Activated CD4-positive, alpha-beta T cell treated with anti-CD3 and anti-CD28 coated beads, Interleukin-2, amount 10 ng/mL, durations not matched to agents 7 days and 5 days (primary cell): Measurements from ENCODE around the gene ARRDC5. TPM values are rescaled to one million over a fixed set of nuclear protein-coding genes. Genes with fewer than 3 reads are reported as not detected.
A peak's percentile ranks its signal among the peaks of the same experiment; 100 is the strongest.
"Not testable (repeated sequence)": the region's sequence is repeated elsewhere in the genome, so short reads cannot be mapped to it uniquely, and the experiment has no call there.

Experiments
- CTCF ChIA-PET: fragments of 350-600 bp; sonication (Branson Sonifier 250); formaldehyde crosslinking; loops from one replicate; lab custom pipeline; 2021; ENCODE audit warnings: antibody characterized with exemption; lab: Charles Lee
- POLR2A ChIA-PET: fragments of 350-600 bp; sonication (Branson Sonifier 250); formaldehyde crosslinking; loops from one replicate; lab custom pipeline; 2021; ENCODE audit warnings: antibody characterized with exemption; lab: Charles Lee
- DNase-seq: peaks from one replicate; pipeline ENCODE4 v3.0.0-alpha.2; 2020
- H3K27ac Mint-ChIP-seq: one replicate; pipeline ENCODE4 v1.8.0; 2021; ENCODE audit warnings: mild to moderate bottlenecking, moderate library complexity, mixed read lengths
- H3K27me3 Mint-ChIP-seq: one replicate; pipeline ENCODE4 v1.8.0; 2021; ENCODE audit warnings: mixed read lengths
- H3K36me3 Mint-ChIP-seq: one replicate; pipeline ENCODE4 v1.8.0; 2021; ENCODE audit warnings: low read depth, mixed read lengths
- H3K4me1 Mint-ChIP-seq: one replicate; pipeline ENCODE4 v1.8.0; 2021; ENCODE audit warnings: mixed read lengths
- H3K4me3 Mint-ChIP-seq: one replicate; pipeline ENCODE4 v1.8.0; 2021; ENCODE audit warnings: mild to moderate bottlenecking, moderate library complexity, mixed read lengths
- H3K9me3 Mint-ChIP-seq: one replicate; pipeline ENCODE4 v1.8.0; 2021; ENCODE audit warnings: mixed read lengths
- total RNA-seq, 2 experiments: library from RNA; stranded (reverse); gene quantifications; one replicate each; pipeline ENCODE4 v1.2.3, GENCODE V29; 2021

The ARRDC5 gene
- 1 to 10 TPM; 1.5 to 1.8 TPM for total RNA-seq

GRCh38 chr19:4902796-4903195, at the start of gene ARRDC5:
ARRDC5 (minus strand) TSS chr19:4902896; CDS start chr19:4902825, 71 bp downstream.
- no peaks in the 10 kb centered on the region for H3K9me3 Mint-ChIP-seq
- ChIA-PET CTCF (interaction anchor here (0.6 to 1.2 kb wide), 3 partner anchors 10 to 891 kb away, joined by 3 to 5 read pairs (median 4); no protein-coding TSS in a partner anchor), POLR2A (no interaction called here)
- H3K4me3 Mint-ChIP-seq = no peak within 1 kb of the TSS
- no peaks in the 10 kb centered on the region for H3K4me1 Mint-ChIP-seq
- no peak within 1 kb of the TSS for H3K27ac Mint-ChIP-seq
- no peak for DNase-seq
- H3K36me3 Mint-ChIP-seq = no peaks in the 10 kb centered on the region
- H3K27me3 Mint-ChIP-seq = no peaks in the 10 kb centered on the region

- Mint-ChIP-seq H3K4me3 (no peak overlapping the region), H3K4me1 (no peaks in the 10 kb centered on the region), H3K9me3 (no peaks in the 10 kb centered on the region), H3K27ac (no peak overlapping the region), H3K27me3 (no peaks in the 10 kb centered on the region), H3K36me3 (peaks cover 46% of the 10 kb centered on the region)
- ChIA-PET POLR2A (no interaction called here), CTCF (interaction anchor here (0.7 kb wide), 1 partner anchor 13 kb away, joined by 4 read pairs; no protein-coding TSS in a partner anchor)
- DNase-seq = no peak
Measured at GRCh38 chr19:4951656-4952055, 49.0 kb upstream of the ARRDC5 start.

GRCh38 chr19:4950650-4951049, 48.0 kb upstream of the ARRDC5 start:
- H3K27me3 Mint-ChIP-seq, H3K4me1 Mint-ChIP-seq, H3K9me3 Mint-ChIP-seq, DNase-seq, H3K4me3 Mint-ChIP-seq, H3K27ac Mint-ChIP-seq, POLR2A ChIA-PET: not testable (repeated sequence)
- CTCF ChIA-PET = interaction anchor here (0.6 kb wide), 1 partner anchor 472 kb away, joined by 3 read pairs; no protein-coding TSS in a partner anchor
- peaks cover 50% of the 10 kb centered on the region for H3K36me3 Mint-ChIP-seq

GRCh38 chr19:4941638-4942169, 39.0 kb upstream of the ARRDC5 start:
- H3K27ac Mint-ChIP-seq, H3K27me3 Mint-ChIP-seq, POLR2A ChIA-PET, H3K9me3 Mint-ChIP-seq, H3K4me1 Mint-ChIP-seq, H3K4me3 Mint-ChIP-seq, DNase-seq: not testable (repeated sequence)
- H3K36me3 Mint-ChIP-seq = peaks cover 35% of the 10 kb centered on the region
- CTCF ChIA-PET = interaction anchor here (0.6 to 1.3 kb wide), 4 partner anchors 25 to 447 kb away, joined by 3 to 5 read pairs (median 4); no protein-coding TSS in a partner anchor

DNA sequence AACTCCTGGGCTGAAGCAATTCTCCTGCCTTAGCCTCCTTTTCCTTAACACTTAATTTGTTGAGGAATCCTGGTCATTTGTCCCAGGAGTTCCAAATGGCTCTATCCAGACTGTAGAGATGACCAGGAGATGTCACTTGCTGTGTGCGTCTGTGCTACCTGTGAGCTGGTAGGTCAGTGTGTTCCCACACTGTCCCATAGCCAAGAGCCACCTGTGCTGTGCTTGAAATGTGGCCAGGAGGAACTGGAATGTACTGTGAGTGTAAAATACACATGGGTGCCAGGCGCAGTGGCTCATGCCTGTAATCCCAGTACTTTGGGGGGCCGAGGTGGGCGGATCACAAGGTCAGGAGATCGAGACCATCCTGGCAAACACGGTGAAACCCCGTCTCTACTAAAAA, 36.8 kb upstream of the ARRDC5 start:
- ChIA-PET CTCF (interaction anchor here (0.6 kb wide), 1 partner anchor 14 kb away, joined by 3 read pairs; no protein-coding TSS in a partner anchor), POLR2A (no interaction called here)
- Mint-ChIP-seq H3K9me3 (no peaks in the 10 kb centered on the region), H3K4me1 (no peaks in the 10 kb centered on the region), H3K4me3 (no peak overlapping the region), H3K27ac (no peak overlapping the region), H3K36me3 (peaks cover 38% of the 10 kb centered on the region), H3K27me3 (no peaks in the 10 kb centered on the region)
- DNase-seq = no peak

GRCh38 chr19:4938461-4938860, 35.8 kb upstream of the ARRDC5 start:
- H3K4me3 Mint-ChIP-seq, H3K27ac Mint-ChIP-seq: not testable (repeated sequence)
- CTCF ChIA-PET = interaction anchor here (0.6 to 1.1 kb wide), 2 partner anchors 19 to 779 kb away, joined by 3 to 4 read pairs; no protein-coding TSS in a partner anchor

DNA sequence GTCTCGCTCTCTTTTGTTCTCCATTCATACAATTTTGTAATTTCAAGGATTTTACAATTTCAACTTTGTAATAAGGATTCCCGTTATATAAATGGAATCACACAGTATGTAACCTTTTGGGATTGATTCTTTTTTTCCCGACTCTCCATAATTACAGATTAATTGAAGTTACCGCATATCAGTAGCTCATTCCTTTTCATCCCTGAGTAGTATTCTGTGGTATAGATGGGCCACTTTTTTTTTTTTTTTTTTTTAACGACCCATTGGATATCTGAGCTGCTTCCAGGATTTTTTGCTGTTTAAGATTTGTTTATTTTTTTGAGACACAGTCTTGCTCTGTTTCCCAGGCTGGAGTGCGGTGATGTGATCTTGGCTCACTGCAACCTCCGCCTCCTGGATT, 34.4 kb upstream of the ARRDC5 start:
- Mint-ChIP-seq H3K4me3 (no peak overlapping the region), H3K36me3 (peaks cover 45% of the 10 kb centered on the region), H3K9me3 (no peaks in the 10 kb centered on the region), H3K27me3 (no peaks in the 10 kb centered on the region), H3K4me1 (no peaks in the 10 kb centered on the region), H3K27ac (no peak overlapping the region)
- POLR2A ChIA-PET = no interaction called here
- no peak for DNase-seq
- CTCF ChIA-PET = no interaction called here

More at GRCh38 chr19:4938461-4938860, 35.8 kb upstream of the ARRDC5 start:
- H3K9me3 Mint-ChIP-seq, H3K4me1 Mint-ChIP-seq, POLR2A ChIA-PET, DNase-seq, H3K27me3 Mint-ChIP-seq: not testable (repeated sequence)
- peaks cover 38% of the 10 kb centered on the region for H3K36me3 Mint-ChIP-seq

DNA sequence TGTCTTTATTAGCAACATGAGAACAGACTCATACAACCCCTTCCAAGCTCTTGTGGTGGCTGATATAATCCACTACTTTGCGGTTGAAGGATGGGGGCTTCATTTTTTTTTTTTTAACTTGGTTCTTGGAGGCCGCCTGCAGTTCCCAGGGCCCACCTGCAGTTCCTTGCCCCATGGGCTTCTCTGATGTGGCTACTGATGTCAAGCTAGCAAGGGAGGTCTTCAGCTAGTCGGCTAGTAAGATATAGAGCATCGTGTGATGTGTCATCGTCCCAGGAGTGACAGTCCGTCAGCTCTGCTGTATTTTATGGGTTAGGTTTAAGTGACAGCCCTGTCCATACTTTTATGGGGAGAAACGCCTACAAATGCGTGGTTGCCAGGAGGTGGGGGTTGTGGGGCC, 32.7 kb upstream of the ARRDC5 start:
- no peak for DNase-seq
- H3K4me1 Mint-ChIP-seq = no peaks in the 10 kb centered on the region
- H3K9me3 Mint-ChIP-seq = no peaks in the 10 kb centered on the region
- no peak overlapping the region for H3K4me3 Mint-ChIP-seq
- peaks cover 51% of the 10 kb centered on the region for H3K36me3 Mint-ChIP-seq
- no peaks in the 10 kb centered on the region for H3K27me3 Mint-ChIP-seq
- CTCF ChIA-PET = interaction anchor here (0.6 to 0.7 kb wide), 2 partner anchors 228 to 1836 kb away, joined by 3 to 5 read pairs; no protein-coding TSS in a partner anchor
- POLR2A ChIA-PET = no interaction called here
- H3K27ac Mint-ChIP-seq = no peak overlapping the region

DNA sequence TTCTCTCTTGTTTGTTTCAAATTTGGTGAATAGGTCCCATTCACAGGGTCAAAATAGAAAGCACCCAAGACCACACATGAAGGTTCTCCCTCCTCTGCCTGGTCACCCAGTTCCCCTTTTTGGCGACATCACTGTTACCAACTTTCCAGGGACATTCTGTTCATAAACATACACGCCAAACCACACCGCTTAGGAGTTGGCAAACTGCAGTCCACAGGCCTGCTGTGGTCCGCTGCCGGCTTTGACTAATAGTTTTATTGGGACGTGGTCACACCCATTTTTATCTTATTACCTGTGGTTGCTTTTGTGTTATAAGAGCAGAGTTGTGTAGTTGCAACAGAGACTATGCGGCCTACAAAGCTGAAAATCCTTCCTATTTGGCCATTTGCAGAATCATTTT, 30.8 kb upstream of the ARRDC5 start:
- CTCF ChIA-PET = no interaction called here

DNA sequence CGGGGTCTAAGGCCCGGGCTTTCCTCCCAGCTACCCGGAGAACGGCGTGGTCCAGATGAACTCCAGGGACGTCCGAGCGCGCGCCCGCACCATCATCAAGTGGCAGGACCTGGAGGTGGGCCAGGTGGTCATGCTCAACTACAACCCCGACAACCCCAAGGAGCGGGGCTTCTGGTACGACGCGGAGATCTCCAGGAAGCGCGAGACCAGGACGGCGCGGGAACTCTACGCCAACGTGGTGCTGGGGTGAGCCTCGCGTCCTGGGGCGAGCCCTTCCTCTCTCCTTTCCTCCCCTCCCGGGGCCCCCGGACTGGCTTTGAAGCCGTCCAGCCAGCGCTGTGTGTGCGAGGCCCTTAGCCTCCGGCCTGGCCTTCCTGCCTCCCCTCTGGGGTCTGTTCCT, 30.0 kb upstream of the ARRDC5 start:
- no peak overlapping the region for H3K4me3 Mint-ChIP-seq
- no peak overlapping the region for H3K27ac Mint-ChIP-seq
- ChIA-PET POLR2A (no interaction called here), CTCF (no interaction called here)
- no peaks in the 10 kb centered on the region for H3K27me3 Mint-ChIP-seq
- H3K36me3 Mint-ChIP-seq = peaks cover 51% of the 10 kb centered on the region
- DNase-seq = no peak
- no peaks in the 10 kb centered on the region for H3K4me1 Mint-ChIP-seq
- H3K9me3 Mint-ChIP-seq = no peaks in the 10 kb centered on the region

More for the DNA sequence above, 30.8 kb upstream of the ARRDC5 start:
- Mint-ChIP-seq H3K27me3 (no peaks in the 10 kb centered on the region), H3K4me1 (no peaks in the 10 kb centered on the region), H3K36me3 (peaks cover 55% of the 10 kb centered on the region), H3K4me3 (no peak overlapping the region), H3K27ac (no peak overlapping the region), H3K9me3 (no peaks in the 10 kb centered on the region)
- no peak for DNase-seq
- POLR2A ChIA-PET = no interaction called here

DNA sequence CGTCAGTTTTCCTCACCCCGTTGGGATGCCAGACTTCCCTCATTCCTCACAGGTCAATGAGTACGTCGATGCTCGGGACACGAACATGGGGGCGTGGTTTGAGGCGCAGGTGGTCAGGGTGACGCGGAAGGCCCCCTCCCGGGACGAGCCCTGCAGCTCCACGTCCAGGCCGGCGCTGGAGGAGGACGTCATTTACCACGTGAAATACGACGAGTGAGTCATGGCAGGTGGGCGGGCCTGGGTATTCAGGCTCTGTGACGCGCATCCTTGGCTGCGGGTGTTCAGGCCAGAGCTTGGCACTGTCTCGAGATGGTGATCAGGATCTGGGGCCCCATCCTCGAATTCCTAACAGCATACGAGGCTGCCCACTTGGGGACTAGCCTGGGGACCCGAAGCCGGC, 28.0 kb upstream of the ARRDC5 start:
- H3K36me3 Mint-ChIP-seq = peaks cover 46% of the 10 kb centered on the region
- DNase-seq = no peak
- no peaks in the 10 kb centered on the region for H3K9me3 Mint-ChIP-seq
- no peaks in the 10 kb centered on the region for H3K4me1 Mint-ChIP-seq
- no peaks in the 10 kb centered on the region for H3K27me3 Mint-ChIP-seq
- no peak overlapping the region for H3K4me3 Mint-ChIP-seq
- ChIA-PET POLR2A (no interaction called here), CTCF (interaction anchor here (1.1 kb wide), 1 partner anchor 13 kb away, joined by 3 read pairs; no protein-coding TSS in a partner anchor)
- H3K27ac Mint-ChIP-seq = no peak overlapping the region

GRCh38 chr19:4929186-4929585, 26.5 kb upstream of the ARRDC5 start:
- CTCF ChIA-PET = interaction anchor here (0.6 kb wide), 1 partner anchor 16 kb away, joined by 3 read pairs; no protein-coding TSS in a partner anchor
- H3K36me3 Mint-ChIP-seq = peaks cover 39% of the 10 kb centered on the region
- no peaks in the 10 kb centered on the region for H3K27me3 Mint-ChIP-seq
- H3K4me3 Mint-ChIP-seq = no peak overlapping the region
- no peak for DNase-seq
- peaks cover 5% of the 10 kb centered on the region for H3K4me1 Mint-ChIP-seq
- no peak overlapping the region for H3K27ac Mint-ChIP-seq
- H3K9me3 Mint-ChIP-seq = no peaks in the 10 kb centered on the region
- POLR2A ChIA-PET = no interaction called here

DNA sequence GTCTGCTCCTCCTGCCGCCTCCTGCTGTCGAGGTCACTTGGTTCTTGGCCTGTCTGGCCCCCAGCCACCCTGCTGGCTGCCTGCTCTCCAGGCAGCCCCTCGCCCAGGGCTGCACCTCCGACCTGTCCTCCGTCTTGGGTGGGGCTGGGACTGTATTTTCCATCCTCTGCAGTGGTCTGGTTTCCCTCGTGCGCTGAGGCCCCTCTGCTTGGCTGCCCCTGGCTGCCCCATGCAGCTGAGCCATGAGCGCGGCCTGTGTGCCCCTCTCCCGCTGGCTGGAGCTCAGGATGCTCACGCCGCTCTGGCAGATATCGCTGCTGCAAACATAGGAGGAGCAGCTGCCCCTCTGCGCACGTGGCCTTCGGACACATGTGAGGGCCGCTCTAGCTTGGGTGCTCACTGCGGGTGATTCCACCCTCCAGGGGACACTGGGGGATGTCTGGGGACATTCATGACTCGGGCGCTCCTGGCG, 20.6 kb upstream of the ARRDC5 start:
- Mint-ChIP-seq H3K4me3 (no peak overlapping the region), H3K9me3 (no peaks in the 10 kb centered on the region), H3K27ac (peak overlapping the region; percentile 41), H3K36me3 (peaks cover 31% of the 10 kb centered on the region), H3K4me1 (peaks cover 11% of the 10 kb centered on the region), H3K27me3 (no peaks in the 10 kb centered on the region)
- no peak for DNase-seq
- ChIA-PET CTCF (no interaction called here), POLR2A (no interaction called here)
